ENCODE data around the gene LAMC3. TPM values are rescaled to one million over a fixed set of nuclear protein-coding genes. Genes with fewer than 3 reads are reported as not detected.
A peak's percentile ranks its signal among the peaks of the same experiment; 100 is the strongest.

Gene LAMC3
- total RNA-seq, 1 donor from 2014 or later = 0.03 TPM

DNA sequence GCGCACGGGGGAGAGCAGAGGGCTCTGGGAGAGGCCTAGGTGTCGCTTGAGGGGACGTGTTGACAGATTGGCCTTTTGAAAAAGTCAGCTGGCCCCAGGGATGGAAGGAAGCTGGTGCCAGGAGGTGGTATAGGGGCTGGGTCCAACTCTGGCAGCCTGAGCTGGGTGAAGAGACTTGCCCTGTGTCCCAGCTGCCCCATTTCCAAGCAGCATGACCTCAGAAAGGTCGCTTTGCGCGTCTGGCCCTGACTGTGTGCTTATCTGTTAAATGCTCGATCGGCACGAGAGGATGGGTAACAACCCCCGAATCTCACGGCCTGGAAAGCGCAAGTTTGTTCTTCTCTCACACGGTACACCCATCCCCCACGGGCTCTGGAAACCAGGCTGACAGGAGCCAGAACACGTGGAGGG, 31.2 kb upstream of the LAMC3 start:
- DNase-seq (ENCODE audit: low read depth) = no peak

GRCh38 chr9:130979591-130980385, 29.2 kb upstream of the LAMC3 start:
- DNase-seq (ENCODE audit: low read depth) = no peak

DNA sequence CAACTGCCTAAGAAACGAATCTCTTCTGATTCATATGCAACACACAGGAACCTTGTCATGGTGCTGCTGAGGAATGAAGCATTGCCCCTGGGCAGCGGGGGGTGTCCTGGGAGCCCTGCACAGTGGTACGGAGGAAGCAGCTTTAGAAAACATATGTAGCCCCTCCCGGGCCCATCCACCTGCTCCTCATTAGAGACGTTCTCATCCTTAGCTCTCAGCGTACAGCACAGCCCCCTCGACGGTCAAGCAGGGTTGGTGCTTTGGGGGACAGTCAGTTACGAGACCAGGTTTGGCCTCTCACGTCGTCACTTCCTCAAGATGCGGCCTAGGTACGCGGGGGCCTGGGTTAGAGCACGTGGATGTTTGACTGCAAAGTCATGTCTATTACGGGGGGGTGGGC, 28.4 kb upstream of the LAMC3 start:
- DNase-seq (ENCODE audit: low read depth) = no peak

- no peak for DNase-seq (ENCODE audit: low read depth)
Measured at GRCh38 chr9:130981002-130981755, 27.8 kb upstream of the LAMC3 start.

GRCh38 chr9:130981756-130982137, 27.2 kb upstream of the LAMC3 start:
- DNase-seq (ENCODE audit: low read depth) = no peak

DNA sequence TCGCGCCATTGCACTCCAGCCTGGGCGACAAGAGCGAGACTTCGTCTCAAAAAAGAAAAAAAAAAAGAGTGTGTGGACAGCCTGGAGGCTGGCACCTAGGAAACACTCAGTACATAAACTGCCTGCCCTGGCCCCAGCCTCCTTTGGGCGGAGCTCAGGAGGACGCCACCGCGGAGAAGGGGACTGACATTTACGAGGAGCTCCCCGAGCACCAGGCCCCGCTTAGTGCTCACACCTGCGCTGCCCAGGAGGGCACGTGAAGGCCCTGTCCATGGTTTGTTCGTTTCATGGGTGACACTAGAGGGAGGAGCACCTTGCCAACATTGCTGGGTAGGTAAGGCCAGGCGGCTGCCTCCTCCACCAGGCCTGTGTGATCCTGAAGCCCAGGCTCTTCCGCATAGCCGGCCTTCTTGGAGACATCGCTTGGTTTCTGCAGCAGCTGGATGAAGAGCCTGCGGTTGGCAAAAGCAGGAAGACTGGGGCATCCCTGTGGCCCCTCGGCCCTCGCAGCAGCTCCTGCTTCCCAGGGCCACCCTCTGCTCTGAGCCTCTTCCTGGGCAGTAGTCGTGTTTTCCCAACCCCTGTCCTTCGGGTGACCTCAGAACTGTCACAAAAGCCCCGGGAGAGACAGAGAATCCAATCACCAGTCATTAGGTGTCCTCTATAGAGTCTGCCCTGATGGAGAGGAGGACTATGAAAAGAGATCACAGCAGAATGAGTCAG, 26.2 kb upstream of the LAMC3 start:
- DNase-seq (ENCODE audit: low read depth) = no peak

- no peak for DNase-seq (ENCODE audit: low read depth)
Measured at GRCh38 chr9:130983359-130983670, 25.7 kb upstream of the LAMC3 start.

- no peak for DNase-seq (ENCODE audit: low read depth)
Measured at GRCh38 chr9:130983970-130984369, 25.0 kb upstream of the LAMC3 start.

GRCh38 chr9:130984521-130984920, 24.5 kb upstream of the LAMC3 start:
- no peak for DNase-seq (ENCODE audit: low read depth)

- no peak for DNase-seq (ENCODE audit: low read depth)
Measured at GRCh38 chr9:130985029-130985428, 23.9 kb upstream of the LAMC3 start.

DNA sequence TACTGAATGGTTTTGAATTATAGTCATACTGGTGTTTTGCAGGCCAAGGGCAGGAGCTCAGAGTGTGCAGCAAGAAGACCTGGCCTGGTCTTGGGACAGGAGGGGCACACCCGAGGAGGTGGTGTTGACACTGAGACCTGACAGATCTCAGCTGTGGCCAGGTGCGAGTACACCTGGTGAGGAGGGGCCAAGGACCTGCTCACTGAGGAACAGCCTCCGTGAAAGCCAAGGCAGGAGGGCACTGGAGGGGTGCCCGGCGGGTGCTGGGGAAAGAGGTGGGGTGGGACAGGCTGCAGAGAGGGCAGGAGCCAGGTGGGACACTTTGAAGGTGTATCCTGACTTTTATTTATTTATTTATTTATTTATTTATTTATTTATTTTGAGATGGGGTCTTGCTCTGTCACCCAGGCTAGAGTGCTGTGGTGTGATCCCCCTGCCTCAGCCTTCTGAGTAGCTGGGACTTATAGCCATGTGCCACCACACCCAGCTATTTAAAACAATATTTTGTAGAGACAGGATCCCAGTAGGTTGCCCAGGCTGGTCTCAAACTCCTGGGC, 23.3 kb upstream of the LAMC3 start:
- no peak for DNase-seq (ENCODE audit: low read depth)

GRCh38 chr9:130986356-130986965, 22.5 kb upstream of the LAMC3 start:
- DNase-seq (ENCODE audit: low read depth) = no peak

GRCh38 chr9:130987054-130987453, 21.9 kb upstream of the LAMC3 start:
- DNase-seq (ENCODE audit: low read depth) = no peak

DNA sequence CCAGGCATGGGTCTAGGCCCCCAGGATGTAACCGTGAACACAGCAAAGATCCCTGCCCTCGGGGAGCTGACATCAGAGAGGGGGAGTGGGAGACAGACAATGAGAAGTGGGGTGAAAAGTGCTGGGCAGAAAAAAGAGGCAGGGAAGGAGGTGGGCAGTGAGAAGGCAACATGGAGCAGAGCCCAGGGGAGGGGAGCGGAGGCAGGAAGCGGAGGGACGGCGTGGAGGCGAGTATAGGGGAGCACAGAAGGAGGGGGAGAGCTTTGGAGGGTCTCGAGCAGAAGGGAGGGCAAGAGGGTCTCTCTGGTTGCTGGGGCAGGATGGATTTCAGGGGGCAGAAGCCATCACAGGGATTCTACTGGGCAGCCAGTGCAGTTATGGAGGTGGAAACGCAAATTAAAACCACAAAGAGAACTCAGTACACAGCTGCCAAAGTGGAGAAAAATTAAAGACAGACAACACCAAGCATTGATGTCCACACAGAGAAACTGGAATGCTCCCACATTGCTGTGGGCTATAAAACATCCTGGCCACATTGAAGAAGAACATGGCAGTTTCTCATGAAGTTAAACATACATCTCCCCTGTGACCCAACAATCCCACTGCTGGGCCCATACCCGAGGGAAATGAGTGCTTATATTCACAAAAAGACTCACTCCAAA, 21.1 kb upstream of the LAMC3 start:
- peak; percentile 23 for DNase-seq (ENCODE audit: low read depth)

GRCh38 chr9:130988400-130988747, 20.6 kb upstream of the LAMC3 start:
- no peak for DNase-seq (ENCODE audit: low read depth)

DNA sequence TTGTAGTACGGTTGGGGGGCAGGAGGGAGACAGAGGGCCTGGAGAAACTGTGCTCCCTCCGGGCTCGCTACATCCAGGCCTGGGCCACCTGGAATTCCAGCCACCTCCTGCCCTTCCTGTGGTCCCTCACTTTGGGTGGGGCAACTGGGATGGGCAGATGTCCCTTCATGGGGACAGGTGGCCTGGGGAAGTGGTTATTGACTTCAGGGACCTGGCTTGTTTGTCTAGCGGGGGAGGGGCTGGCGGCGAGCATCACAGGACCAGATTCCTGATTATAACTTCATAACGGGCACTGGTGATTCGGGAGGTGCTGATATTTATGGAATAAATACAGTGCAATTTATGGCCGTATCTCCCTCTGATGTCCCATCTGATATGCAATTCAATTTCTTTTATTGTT, 20.1 kb upstream of the LAMC3 start:
- no peak for DNase-seq (ENCODE audit: low read depth)

GRCh38 chr9:130989391-130989790, 19.6 kb upstream of the LAMC3 start:
- no peak for DNase-seq (ENCODE audit: low read depth)

DNA sequence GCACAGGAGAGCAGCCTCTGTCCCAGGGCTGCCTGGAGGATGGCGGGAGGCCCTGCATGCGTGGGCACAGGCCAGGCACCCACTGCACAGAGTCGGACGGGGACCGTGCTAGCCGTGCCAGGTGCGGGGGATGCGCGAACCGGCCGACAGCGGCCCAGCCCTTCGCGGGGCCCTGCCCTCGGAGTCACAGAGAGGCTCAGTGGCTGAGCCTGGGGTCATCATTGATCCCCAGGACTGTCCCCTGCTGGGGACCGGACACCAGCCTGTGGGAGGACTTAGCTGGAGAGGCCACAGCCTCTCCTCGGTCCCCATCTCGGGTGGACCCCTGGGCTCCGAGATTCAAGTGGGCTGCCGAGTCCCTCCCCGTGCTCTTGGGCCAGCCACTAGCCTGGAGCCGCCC, 19.1 kb upstream of the LAMC3 start:
- DNase-seq (ENCODE audit: low read depth) = no peak

DNA sequence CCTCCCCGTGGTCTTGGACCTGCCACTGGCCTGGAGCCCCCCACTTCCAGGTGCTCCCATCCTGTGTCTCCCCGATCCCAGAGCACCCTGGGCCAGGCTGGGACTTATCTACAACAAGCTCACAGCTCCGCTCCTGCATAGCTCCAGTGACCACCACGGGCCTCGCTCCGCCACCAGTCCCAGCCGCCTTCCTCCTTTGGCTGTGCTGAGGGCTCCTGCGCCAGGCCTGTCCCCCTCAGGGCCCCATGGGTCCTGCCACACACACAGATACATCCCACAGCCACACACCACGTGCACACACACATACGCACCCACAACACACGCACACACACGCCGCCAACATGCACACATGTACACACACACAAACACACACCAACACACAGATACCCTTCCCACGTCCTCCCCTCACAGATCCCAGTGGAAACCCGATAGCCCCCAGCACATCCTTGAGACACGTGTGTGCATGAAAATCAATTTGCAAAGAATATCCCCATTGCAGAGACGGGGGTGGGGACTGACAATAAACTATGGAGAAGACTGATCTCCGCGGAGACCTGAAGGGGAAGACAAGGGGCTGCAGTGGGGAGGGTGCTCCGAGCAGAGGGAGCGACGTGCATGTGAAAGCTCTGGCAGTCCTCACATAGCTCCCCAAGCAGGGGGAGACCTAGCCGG, 18.5 kb upstream of the LAMC3 start:
- no peak for DNase-seq (ENCODE audit: low read depth)

GRCh38 chr9:130990978-130991777, 17.8 kb upstream of the LAMC3 start:
- DNase-seq (ENCODE audit: low read depth) = no peak

All from myocyte (in vitro differentiated cells).